HG02763 (cell line): Measurements from ENCODE around the gene KIAA1671.
"Not testable (repeated sequence)": the region's sequence is repeated elsewhere in the genome, so short reads cannot be mapped to it uniquely, and the experiment has no call there.

ENCODE experiments used
- ATAC-seq: cut with Tn5 transposase; IDR thresholded peaks from one replicate; pipeline ENCODE4 v1.9.1; 2021; ENCODE audit warnings: mild to moderate bottlenecking, moderate library complexity; ENCODE audit not compliant: unreplicated experiment

KIAA1671 gene

GRCh38 chr22:25161916-25162530 is 209.5 kb downstream of the KIAA1671 start:
- ATAC-seq, result no peak

GRCh38 chr22:25162561-25162960 is 210.0 kb downstream of the KIAA1671 start:
- ATAC-seq, result no peak

- ATAC-seq, result no peak
These were observed 213.3 kb downstream of the KIAA1671 start for GRCh38 chr22:25165785-25166184.

- no peak for ATAC-seq
These were observed 213.9 kb downstream of the KIAA1671 start for GRCh38 chr22:25166266-25167040.

GRCh38 chr22:25167082-25167481 is 214.6 kb downstream of the KIAA1671 start:
- no peak for ATAC-seq

- ATAC-seq, result no peak
These were observed 215.5 kb downstream of the KIAA1671 start for GRCh38 chr22:25167834-25168601.

- no peak for ATAC-seq
These were observed 216.9 kb downstream of the KIAA1671 start for GRCh38 chr22:25169278-25170031.

GRCh38 chr22:25170426-25170980 is 218.0 kb downstream of the KIAA1671 start:
- ATAC-seq, result no peak

- no peak for ATAC-seq
These were observed 219.6 kb downstream of the KIAA1671 start for GRCh38 chr22:25172153-25172552.

- no peak for ATAC-seq
These were observed 221.8 kb downstream of the KIAA1671 start for GRCh38 chr22:25174156-25174887.

- no peak for ATAC-seq
These were observed 222.4 kb downstream of the KIAA1671 start for GRCh38 chr22:25174888-25175411.

- ATAC-seq, result no peak
These were observed 223.7 kb downstream of the KIAA1671 start for GRCh38 chr22:25176175-25176574.

GRCh38 chr22:25176799-25177198 is 224.3 kb downstream of the KIAA1671 start:
- ATAC-seq, result no peak

GRCh38 chr22:25177226-25177625 is 224.7 kb downstream of the KIAA1671 start:
- ATAC-seq, result no peak

GRCh38 chr22:25177895-25178294 is 225.4 kb downstream of the KIAA1671 start:
- ATAC-seq, result no peak

GRCh38 chr22:25178348-25178747 is 225.8 kb downstream of the KIAA1671 start:
- ATAC-seq, result not testable (repeated sequence)

- ATAC-seq, result not testable (repeated sequence)
These were observed 226.5 kb downstream of the KIAA1671 start for GRCh38 chr22:25178869-25179631.

GRCh38 chr22:25182131-25183110 is 229.9 kb downstream of the KIAA1671 start:
- no peak for ATAC-seq
